Neural progenitor cell (in vitro differentiated cells): ENCODE data around the gene CCDC136.

Experiments used
- CTCF ChIP-seq: fragments of 200-600 bp; sonication (generic); IDR thresholded peaks from 2 replicates; pipeline ENCODE4 v1.5.1; 2017; ENCODE audit warnings: antibody characterized with exemption, mild to moderate bottlenecking
- EZH2 ChIP-seq: fragments of 200-600 bp; sonication (generic); IDR thresholded peaks from 2 replicates; pipeline ENCODE4 v1.6.1; 2017; ENCODE audit warnings: antibody characterized with exemption, mild to moderate bottlenecking, moderate library complexity
- EZH2phosphoT487 ChIP-seq: fragments of 200-600 bp; sonication (generic); IDR thresholded peaks from 2 replicates; pipeline ENCODE4 v1.6.1; 2017; ENCODE audit warnings: antibody characterized with exemption

GRCh38 chr7:128818694-128819093, 26.9 kb downstream of the CCDC136 start:
- TF ChIP-seq CTCF (no peak), EZH2 (no peak), EZH2phosphoT487 (no peak)
